Activated gamma-delta T cell (primary cell): ENCODE results near the gene GUCY1A2.

Experiments
- DNase-seq: peaks from one replicate; lab custom pipeline; 2025; lab: John Stamatoyannopoulos, UW

The GUCY1A2 gene

DNA sequence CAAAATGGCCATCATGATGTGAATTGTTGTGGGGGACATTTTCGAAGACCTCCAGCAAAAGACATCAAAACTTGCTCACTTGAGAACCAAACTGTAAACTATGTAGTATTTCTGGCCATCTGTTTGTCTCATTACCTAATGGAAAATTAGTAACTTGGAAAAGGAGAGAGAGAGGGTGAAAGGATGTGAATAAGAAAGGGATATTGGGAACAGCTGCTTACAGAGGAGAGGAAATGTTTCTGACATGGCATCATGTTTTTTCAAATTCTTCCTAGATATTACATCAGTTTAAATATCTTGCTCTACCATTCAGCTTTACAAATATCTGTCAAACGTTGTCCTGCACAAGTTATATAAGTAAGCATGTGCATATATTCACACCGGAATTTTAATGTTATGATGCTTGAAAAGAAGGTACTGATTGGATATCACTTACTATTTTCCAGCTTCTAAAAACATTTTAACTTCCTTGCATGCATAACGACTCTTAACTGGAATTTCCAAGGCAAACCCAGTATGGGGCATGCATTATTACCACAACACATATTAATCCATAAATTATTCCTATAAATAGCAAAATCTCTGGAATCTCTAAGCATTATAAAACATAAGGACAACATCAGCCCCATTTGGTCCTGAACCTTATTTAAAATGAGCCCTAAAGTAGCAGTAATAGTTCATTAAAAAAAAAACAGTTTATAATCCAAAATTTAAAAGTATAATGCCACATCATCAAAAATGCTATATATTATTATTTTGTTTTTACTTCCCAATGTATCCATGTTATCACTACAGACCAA is 20.0 kb downstream of the GUCY1A2 start:
- no peak for DNase-seq

DNA sequence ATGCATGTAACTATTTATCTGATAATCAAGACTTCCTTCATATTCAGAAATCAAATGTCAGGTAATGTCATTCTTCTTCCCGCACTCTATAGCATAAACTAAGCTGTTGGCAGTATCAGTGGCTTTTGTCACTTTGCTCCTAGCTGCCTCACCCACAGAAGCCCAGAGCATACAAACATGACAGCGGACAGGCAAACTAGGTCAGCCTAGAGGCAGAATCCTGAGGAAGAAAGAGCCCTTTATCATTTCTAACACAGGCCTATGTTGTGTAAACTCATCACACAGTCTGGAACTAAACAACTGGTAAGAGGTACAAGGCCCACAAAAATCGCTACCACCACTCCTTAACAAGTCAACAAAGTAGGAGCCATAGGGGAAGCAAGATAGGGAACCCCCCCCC is 21.0 kb downstream of the GUCY1A2 start:
- no peak for DNase-seq

DNA sequence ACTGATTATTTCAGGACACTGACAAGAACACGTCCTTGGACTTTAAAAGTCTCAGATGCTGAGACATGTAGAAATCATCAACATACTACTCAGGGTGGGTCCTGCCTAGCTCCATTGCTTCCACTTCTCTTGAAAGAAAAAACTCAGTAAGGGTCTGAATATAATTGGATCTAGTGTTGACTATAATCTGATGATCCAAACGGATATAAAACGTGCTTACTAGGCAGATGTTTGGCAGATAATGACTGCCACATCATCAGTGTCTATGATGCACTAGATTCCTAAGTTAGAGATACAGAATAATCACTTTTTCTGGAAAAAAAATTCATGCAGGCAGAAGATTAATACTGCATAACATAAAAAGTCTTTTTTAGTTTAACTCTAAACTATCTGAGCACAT is 21.6 kb downstream of the GUCY1A2 start:
- no peak for DNase-seq

DNA sequence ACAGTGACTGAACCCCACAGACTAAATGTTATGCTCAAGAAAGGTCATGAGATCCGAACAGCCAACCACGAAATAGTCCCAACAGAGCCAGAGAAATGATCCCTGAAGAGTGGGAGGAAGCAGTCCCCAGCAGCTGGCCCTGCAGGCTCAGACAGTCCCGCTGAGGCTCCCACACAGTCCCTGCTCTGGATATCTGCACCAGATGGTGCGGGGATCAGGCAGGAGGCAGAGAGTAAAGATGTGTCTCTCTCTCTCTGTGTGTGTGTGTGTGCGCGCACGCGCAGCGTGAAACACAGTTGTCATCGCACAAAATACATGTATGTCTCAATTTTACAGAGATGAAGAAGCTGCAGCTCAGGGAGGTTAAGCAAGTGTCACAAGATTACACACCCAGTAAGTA is 27.9 kb downstream of the GUCY1A2 start:
- DNase-seq = no peak

DNA sequence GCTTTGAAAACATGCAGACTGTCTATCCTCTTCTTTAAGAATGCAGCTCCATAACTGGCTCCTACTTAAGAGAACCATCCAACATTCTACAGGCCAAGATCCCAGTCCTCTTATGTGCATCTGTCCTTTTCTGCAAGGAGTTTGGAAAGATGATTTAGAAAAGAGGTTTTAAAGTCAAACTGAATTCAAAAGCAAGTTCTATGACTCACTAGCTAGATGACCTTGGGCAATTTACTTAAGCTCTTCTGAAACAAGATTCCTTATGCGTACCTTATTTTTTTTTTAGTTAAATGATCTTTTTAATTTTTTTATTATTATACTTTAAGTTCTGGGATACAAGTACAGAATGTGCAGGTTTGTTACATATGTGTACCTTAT is 29.2 kb downstream of the GUCY1A2 start:
- no peak for DNase-seq

GRCh38 chr11:106988151-106989077 is 29.9 kb downstream of the GUCY1A2 start:
- DNase-seq = no peak

DNA sequence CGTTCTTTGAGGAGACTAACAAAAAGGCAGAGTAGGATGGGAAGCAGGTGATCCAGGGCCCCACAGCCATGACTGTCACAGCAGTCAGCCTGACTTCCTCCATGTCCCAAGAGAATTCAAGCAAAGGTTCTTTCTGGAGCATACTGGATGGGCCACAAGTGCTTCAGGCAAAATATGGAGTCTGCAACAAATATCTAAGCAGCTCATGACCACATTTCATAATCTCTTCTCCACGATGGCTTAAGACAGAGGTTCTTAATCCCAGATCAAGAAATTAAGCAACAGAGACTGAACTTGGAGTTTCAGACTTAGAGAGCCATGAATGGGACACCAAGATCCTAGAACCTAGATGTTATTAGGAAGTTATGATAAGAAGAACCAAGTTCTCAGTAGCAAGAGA is 31.6 kb downstream of the GUCY1A2 start:
- no peak for DNase-seq

GRCh38 chr11:106986261-106986660 is 32.0 kb downstream of the GUCY1A2 start:
- no peak for DNase-seq

GRCh38 chr11:106983991-106984390 is 34.3 kb downstream of the GUCY1A2 start:
- DNase-seq = no peak

GRCh38 chr11:106983261-106983660 is 35.0 kb downstream of the GUCY1A2 start:
- no peak for DNase-seq

- DNase-seq = no peak
These were observed 43.4 kb downstream of the GUCY1A2 start for GRCh38 chr11:106974831-106975230.

DNA sequence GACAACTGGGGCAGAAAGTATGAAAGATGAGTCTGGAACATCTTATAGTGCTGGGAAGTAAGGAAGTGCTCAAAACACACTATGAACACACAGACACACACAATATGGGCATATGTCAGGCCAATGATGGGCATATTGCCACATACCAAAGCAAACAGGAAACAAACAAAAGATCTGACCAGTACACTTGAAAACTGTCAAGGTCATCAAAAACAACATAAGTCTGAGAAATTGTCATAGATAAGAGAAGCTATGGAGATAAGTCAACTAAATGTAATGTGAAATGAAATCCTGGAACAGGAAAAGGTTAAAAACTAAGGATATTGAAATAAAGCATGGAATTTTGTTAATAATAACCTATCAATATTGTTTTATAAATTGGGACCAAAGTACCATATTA is 46.4 kb downstream of the GUCY1A2 start:
- no peak for DNase-seq

GRCh38 chr11:106969644-106970355 is 48.5 kb downstream of the GUCY1A2 start:
- DNase-seq = no peak

DNA sequence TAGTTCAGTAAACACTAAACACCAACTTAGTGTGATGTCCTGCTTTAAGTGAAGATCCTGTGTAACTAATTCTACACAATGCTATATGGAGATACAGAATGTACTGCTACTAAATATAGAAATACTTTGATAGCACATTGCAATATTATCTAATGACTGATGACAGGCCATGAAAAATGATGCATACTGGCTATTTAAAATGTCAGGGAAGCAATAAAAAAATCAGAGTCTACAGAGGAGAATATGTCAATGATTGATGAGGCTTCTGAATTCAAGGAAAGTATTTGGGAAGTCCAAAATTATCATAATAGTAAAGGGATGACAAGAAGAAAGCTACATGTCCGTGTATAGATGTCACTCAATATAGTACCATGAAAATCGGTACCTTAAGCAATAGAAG is 55.3 kb downstream of the GUCY1A2 start:
- no peak for DNase-seq

DNA sequence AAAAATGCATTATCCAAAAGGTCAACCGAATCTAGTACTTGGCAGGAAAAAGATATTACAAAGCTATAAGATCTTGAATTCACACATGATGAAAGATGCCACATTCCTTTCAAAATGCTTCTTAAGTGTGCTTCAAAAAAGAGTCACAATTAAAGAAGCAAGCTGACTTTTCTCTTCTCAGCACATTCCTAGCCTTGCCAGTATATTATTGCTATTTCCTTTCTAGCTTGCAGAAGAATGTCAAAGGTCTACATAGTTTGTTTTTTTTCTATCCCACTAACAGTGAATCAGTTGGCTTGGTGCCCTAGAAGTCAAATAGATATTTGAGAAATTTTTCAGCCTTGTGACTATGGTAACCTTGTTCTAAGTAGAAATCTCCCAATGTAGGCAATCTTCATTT is 56.8 kb downstream of the GUCY1A2 start:
- no peak for DNase-seq

DNA sequence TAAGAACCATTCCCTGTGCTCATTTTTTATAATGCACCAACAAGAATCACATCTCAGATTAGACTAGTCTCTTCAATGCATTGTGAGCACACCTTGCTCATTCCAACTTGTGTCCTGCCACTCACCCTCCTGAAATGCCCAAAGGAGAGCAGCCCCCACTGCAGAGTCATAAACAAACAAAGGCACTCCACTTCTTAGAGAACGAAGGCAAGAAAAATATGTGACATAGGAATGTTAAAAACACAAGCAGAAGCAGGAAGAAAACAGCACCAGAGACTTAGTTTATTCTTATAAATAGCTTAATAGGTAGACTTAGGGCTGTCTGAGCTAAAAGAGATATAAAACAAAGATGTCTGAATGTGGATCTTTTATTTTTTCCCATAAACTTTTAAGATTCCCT is 57.2 kb downstream of the GUCY1A2 start:
- DNase-seq = no peak

DNA sequence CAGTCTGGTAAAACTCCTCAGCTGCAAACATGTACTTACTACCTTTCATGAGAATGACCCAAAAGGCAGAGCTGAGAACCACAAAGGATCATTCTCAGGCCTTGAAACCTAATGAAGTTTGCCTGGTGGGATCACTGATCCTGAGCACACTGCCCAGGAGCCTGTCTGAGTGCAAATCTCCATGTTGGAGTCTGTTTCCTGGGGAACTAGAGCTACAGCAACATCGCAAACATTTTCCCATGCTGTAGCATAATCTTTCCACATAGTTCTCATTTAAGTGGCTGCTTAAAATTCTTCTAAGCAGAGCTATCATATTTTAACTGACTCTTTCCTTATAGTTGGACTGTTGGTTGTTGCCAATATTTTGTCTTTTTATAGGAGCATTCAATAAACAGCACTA is 58.5 kb downstream of the GUCY1A2 start:
- DNase-seq = no peak

- DNase-seq = no peak
These were observed 58.9 kb downstream of the GUCY1A2 start for GRCh38 chr11:106959386-106959785.

GRCh38 chr11:106958517-106959248 is 59.6 kb downstream of the GUCY1A2 start:
- DNase-seq = no peak

GRCh38 chr11:106957030-106957482 is 61.2 kb downstream of the GUCY1A2 start:
- no peak for DNase-seq

DNA sequence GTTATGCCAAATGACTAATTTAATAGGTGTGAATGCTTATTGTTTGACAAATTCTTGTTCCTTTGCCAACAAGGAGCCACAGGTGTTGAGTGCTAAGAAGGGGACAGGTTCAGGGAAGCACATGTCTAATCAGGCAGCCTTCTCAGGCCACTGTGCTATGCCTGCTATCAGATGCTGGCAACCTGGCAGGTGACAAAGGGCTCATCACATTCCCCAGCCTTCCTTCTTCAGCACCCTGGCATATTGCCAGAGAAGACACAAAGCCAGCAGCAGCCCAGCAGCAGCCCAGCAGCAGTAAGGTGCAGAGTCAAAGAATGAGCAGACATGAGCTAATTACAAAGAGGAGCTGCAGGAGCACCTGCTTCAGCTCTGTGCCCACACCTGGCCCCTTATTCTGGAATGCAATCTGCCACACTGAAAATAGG is 68.2 kb downstream of the GUCY1A2 start:
- no peak for DNase-seq

DNA sequence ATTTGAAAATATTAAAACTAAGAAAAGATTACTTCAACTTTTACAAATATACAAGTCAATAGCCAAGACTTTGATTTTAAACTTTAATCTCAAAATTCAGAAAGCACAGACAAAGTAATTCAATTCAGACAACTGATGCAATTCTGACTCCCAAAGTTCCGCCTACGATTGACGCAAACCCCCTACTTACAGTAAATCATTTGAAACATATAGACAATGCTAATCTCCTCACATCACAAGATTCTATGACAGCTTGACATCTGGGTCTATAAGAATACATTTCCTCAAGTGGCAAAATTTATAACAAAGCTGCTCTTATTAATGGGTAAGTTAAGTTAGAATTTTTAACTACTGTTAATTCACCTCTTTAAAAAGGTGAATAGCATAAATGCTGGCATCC is 75.2 kb downstream of the GUCY1A2 start:
- DNase-seq = no peak
